ENCODE measurements around the gene CH25H. TPM values are rescaled to one million over a fixed set of nuclear protein-coding genes. Genes with fewer than 3 reads are reported as not detected.

CH25H gene
- total RNA-seq, 1 experiment from 2014 or later, result 1.0 TPM

DNA sequence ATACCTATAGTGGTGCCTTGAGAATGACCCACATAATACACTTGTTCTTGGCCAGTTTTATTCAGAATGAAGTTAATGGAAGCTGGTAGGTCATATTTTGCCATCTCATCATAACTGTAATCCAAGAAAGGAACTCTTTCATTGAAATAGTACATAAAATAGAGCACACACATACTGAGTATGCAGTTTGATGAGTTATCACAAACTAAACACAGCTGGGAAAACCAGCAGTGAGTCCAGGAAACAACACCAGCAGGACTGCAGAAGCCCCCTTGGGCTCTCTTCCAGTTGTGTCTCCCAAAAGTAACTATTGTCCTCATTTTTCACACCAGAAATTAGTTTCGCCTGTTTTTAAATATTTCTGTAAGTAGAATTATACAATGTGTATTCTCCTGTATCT is 19.8 kb upstream of the CH25H start:
- WGBS (ENCODE audit: extremely low coverage, insufficient read length, low lambda C conversion rate), result no CpG with 5 or more reads among the region's 1 CpG
- H4K91ac ChIP-seq (ENCODE audit: insufficient read length, low read depth, low read length), result no peak overlapping the region

More for the DNA sequence above, 19.8 kb upstream of the CH25H start:
- Mint-ChIP-seq H3K36me3 (ENCODE audit: insufficient read depth in 1 of 3, low read depth in 3 of 3) (peaks cover 24 to 29% (median 26%) of the 10 kb centered on the region in 3 experiments), H3K4me1 (peaks cover 15 to 17% of the 10 kb centered on the region in 2 experiments), H3K4me3 (no peak overlapping the region), H3K27ac (no peak overlapping the region), H3K27me3 (ENCODE audit: low read depth) (peaks cover 1% of the 10 kb centered on the region; the same call in 1 of the 2 replicates), H3K9me3 (peaks cover 13 to 16% of the 10 kb centered on the region in 2 experiments)
- no peak overlapping the region for H2AK5ac ChIP-seq (ENCODE audit: insufficient read length, low read length)
- no peak overlapping the region for H3K18ac ChIP-seq (ENCODE audit: insufficient read length, low read depth, low read length)
- no peaks in the 10 kb centered on the region for H3K23me2 ChIP-seq (ENCODE audit: insufficient read length, low read depth, low read length, poor library complexity, severe bottlenecking)
- no peak overlapping the region for H3K4ac ChIP-seq (ENCODE audit: low read depth, low read length)
- no peak overlapping the region for H3K9ac ChIP-seq (ENCODE audit: extremely low read depth, insufficient read length, low read length)
- H3T11ph ChIP-seq (ENCODE audit: low read length), result no peak overlapping the region
- H3K79me2 ChIP-seq (ENCODE audit: insufficient read depth, low read length), result no peaks in the 10 kb centered on the region
- no peak overlapping the region for H3K14ac ChIP-seq (ENCODE audit: insufficient read depth, low read length)
- no peaks in the 10 kb centered on the region for H3K27me3 ChIP-seq (ENCODE audit: insufficient read depth, low read length)
- peaks cover 7% of the 10 kb centered on the region for H3K9me3 ChIP-seq (ENCODE audit: control insufficient read depth, low read depth, low read length)
- H2BK12ac ChIP-seq (ENCODE audit: insufficient read length, low read depth, low read length), result no peak overlapping the region
- H2BK15ac ChIP-seq (ENCODE audit: low read depth, low read length), result no peak overlapping the region
- H4K5ac ChIP-seq (ENCODE audit: insufficient read length, low read depth, low read length), result no peak overlapping the region
- no peak overlapping the region for H2BK20ac ChIP-seq (ENCODE audit: low read depth, low read length, poor library complexity, severe bottlenecking)
- H3K27ac ChIP-seq (ENCODE audit: insufficient read length, low read depth, low read length), result no peak overlapping the region
- H3K79me1 ChIP-seq (ENCODE audit: insufficient read depth, low read depth, low read length, poor library complexity, severe bottlenecking), result no peaks in the 10 kb centered on the region
- H4K8ac ChIP-seq (replicated peaks; ENCODE audit: insufficient read length, low read depth, low read length), result no peak overlapping the region
- H2BK5ac ChIP-seq (ENCODE audit: insufficient read length, low read length), result no peak overlapping the region
- peaks cover 4% of the 10 kb centered on the region; the same call in 1 of the 2 replicates for H3K4me1 ChIP-seq (ENCODE audit: insufficient read depth, low read length)
- no peak overlapping the region for H2AFZ ChIP-seq (ENCODE audit: low read length)
- TF ChIP-seq, protein P1, sequence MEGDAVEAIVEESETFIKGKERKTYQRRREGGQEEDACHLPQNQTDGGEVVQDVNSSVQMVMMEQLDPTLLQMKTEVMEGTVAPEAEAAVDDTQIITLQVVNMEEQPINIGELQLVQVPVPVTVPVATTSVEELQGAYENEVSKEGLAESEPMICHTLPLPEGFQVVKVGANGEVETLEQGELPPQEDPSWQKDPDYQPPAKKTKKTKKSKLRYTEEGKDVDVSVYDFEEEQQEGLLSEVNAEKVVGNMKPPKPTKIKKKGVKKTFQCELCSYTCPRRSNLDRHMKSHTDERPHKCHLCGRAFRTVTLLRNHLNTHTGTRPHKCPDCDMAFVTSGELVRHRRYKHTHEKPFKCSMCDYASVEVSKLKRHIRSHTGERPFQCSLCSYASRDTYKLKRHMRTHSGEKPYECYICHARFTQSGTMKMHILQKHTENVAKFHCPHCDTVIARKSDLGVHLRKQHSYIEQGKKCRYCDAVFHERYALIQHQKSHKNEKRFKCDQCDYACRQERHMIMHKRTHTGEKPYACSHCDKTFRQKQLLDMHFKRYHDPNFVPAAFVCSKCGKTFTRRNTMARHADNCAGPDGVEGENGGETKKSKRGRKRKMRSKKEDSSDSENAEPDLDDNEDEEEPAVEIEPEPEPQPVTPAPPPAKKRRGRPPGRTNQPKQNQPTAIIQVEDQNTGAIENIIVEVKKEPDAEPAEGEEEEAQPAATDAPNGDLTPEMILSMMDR (conservative IDR thresholded peaks at IDR 0.05), result no peak
- no peak for DNase-seq
- H3K56ac ChIP-seq (ENCODE audit: insufficient read length, low read depth, low read length), result no peak overlapping the region
- no peaks in the 10 kb centered on the region for H4K20me1 ChIP-seq (ENCODE audit: control insufficient read depth, insufficient read depth, insufficient read length)
- no peak overlapping the region for H3K23ac ChIP-seq (ENCODE audit: insufficient read length, low read depth, low read length)
- H2BK120ac ChIP-seq (ENCODE audit: low read depth, low read length, poor library complexity, severe bottlenecking), result no peak overlapping the region
- no peak overlapping the region for H3K4me2 ChIP-seq (ENCODE audit: insufficient read depth, insufficient read length, low read length)

Data from H9 (cell line).